BJ (cell line): ENCODE data around the gene ANKRD65. TPM values are rescaled to one million over a fixed set of nuclear protein-coding genes. Genes with fewer than 3 reads are reported as not detected.
"Not testable (repeated sequence)": the region's sequence is repeated elsewhere in the genome, so short reads cannot be mapped to it uniquely, and the experiment has no call there.

Experiments used
- CTCF ChIA-PET: fragments of 350-600 bp; formaldehyde crosslinking; extraction: SDS; loops from one replicate; lab custom pipeline; 2021; ENCODE audit warnings: antibody characterized with exemption, inconsistent platforms; lab: Yijun Ruan, JAX
- POLR2A ChIA-PET: fragments of 300-600 bp; sonication (Branson Sonifier 250); formaldehyde crosslinking; extraction: SDS; loops from one replicate; lab custom pipeline; 2021; ENCODE audit warnings: antibody characterized with exemption; lab: Charles Lee
- DNase-seq: peaks from one replicate; pipeline ENCODE4 v3.0.0-alpha.2; 2011; ENCODE audit warnings: low read depth
- H3K27me3 ChIP-seq: 2 replicates; pipeline ENCODE4 v1.6.0; 2011; ENCODE audit warnings: low read length; ENCODE audit not compliant: control insufficient read depth, insufficient read depth
- H3K36me3 ChIP-seq: 2 replicates; pipeline ENCODE4 v1.5.1; 2011; ENCODE audit warnings: low read length; ENCODE audit not compliant: control insufficient read depth, insufficient read depth
- H3K4me3 ChIP-seq: 2 replicates; pipeline ENCODE4 v1.5.1; 2011; ENCODE audit warnings: low read depth, mild to moderate bottlenecking, control low read depth, low read length
- CTCF ChIP-seq: IDR thresholded peaks from 2 replicates; pipeline ENCODE4 v1.5.1; 2011; ENCODE audit warnings: low read depth, mild to moderate bottlenecking, control low read depth, inconsistent platforms, low read length, moderate library complexity; ENCODE audit not compliant: insufficient read depth
- polyA plus RNA-seq: library from polyadenylated mRNA; depleted of rRNA; stranded (reverse); fragments of >200 nt; gene quantifications from 2 replicates; pipeline ENCODE4 v1.2.3, GENCODE V29; 2011

Gene ANKRD65
- polyA plus RNA-seq, 1 experiment: 0.43 TPM

GRCh38 chr1:1390675-1391074 lies 30.4 kb downstream of the ANKRD65 start:
- no peaks in the 10 kb centered on the region for H3K27me3 ChIP-seq
- ChIA-PET CTCF (interaction anchor here (1.1 to 1.7 kb wide), 3 partner anchors 10 to 19 kb away, joined by 4 to 6 read pairs (median 5); partner anchors contain the start of gene AURKAIP1), POLR2A (no interaction called here)
- no peak for DNase-seq
- peaks cover 52% of the 10 kb centered on the region for H3K36me3 ChIP-seq
- no peak overlapping the region for H3K4me3 ChIP-seq
- TF ChIP-seq CTCF: no peak

GRCh38 chr1:1388078-1388472 lies 33.0 kb downstream of the ANKRD65 start:
- peaks cover 46% of the 10 kb centered on the region for H3K36me3 ChIP-seq
- ChIA-PET CTCF (interaction anchor here (1.8 to 2.4 kb wide), 2 partner anchors 11 to 16 kb away, joined by 7 to 8 read pairs; partner anchors contain the start of gene CCNL2), POLR2A (no interaction called here)
- no peak for DNase-seq
- TF ChIP-seq CTCF: no peak
- H3K27me3 ChIP-seq: no peaks in the 10 kb centered on the region
- no peak overlapping the region for H3K4me3 ChIP-seq

- DNase-seq: no peak
- CTCF ChIA-PET: interaction anchor here (0.6 to 1.8 kb wide), 3 partner anchors 8 to 15 kb away, joined by 4 to 8 read pairs (median 4); partner anchors contain the start of gene CCNL2
- peaks cover 40% of the 10 kb centered on the region for H3K36me3 ChIP-seq
- H3K27me3 ChIP-seq: no peaks in the 10 kb centered on the region
- no peak for TF ChIP-seq CTCF
- no peak overlapping the region for H3K4me3 ChIP-seq
- POLR2A ChIA-PET: no interaction called here
Observed at GRCh38 chr1:1387098-1388077, 33.7 kb downstream of the ANKRD65 start.

GRCh38 chr1:1385931-1386330 lies 35.1 kb downstream of the ANKRD65 start:
- Histone ChIP-seq H3K27me3 (no peaks in the 10 kb centered on the region), H3K36me3 (peaks cover 38% of the 10 kb centered on the region), H3K4me3 (no peak overlapping the region)
- no peak for DNase-seq
- POLR2A ChIA-PET: no interaction called here
- CTCF ChIA-PET: interaction anchor here (0.7 kb wide), 1 partner anchor 11 kb away, joined by 3 read pairs; the partner anchor contains the start of gene AURKAIP1
- no peak for TF ChIP-seq CTCF

- DNase-seq, POLR2A ChIA-PET, H3K27me3 ChIP-seq, H3K4me3 ChIP-seq: not testable (repeated sequence)
- peaks cover 37% of the 10 kb centered on the region for H3K36me3 ChIP-seq
- CTCF ChIA-PET: interaction anchor here (0.7 kb wide), 1 partner anchor 10 kb away, joined by 3 read pairs; the partner anchor contains the start of gene AURKAIP1
Observed at GRCh38 chr1:1385339-1385738, 35.7 kb downstream of the ANKRD65 start.
